Measurements from ENCODE around the gene GZMH. TPM values are rescaled to one million over a fixed set of nuclear protein-coding genes. Genes with fewer than 3 reads are reported as not detected.
"Not testable (repeated sequence)": the region's sequence is repeated elsewhere in the genome, so short reads cannot be mapped to it uniquely, and the experiment has no call there.

Gene GZMH
- total and polyA plus RNA-seq, 2 of the 4 experiments (the other 2 are of a cell fraction) = not detected

DNA sequence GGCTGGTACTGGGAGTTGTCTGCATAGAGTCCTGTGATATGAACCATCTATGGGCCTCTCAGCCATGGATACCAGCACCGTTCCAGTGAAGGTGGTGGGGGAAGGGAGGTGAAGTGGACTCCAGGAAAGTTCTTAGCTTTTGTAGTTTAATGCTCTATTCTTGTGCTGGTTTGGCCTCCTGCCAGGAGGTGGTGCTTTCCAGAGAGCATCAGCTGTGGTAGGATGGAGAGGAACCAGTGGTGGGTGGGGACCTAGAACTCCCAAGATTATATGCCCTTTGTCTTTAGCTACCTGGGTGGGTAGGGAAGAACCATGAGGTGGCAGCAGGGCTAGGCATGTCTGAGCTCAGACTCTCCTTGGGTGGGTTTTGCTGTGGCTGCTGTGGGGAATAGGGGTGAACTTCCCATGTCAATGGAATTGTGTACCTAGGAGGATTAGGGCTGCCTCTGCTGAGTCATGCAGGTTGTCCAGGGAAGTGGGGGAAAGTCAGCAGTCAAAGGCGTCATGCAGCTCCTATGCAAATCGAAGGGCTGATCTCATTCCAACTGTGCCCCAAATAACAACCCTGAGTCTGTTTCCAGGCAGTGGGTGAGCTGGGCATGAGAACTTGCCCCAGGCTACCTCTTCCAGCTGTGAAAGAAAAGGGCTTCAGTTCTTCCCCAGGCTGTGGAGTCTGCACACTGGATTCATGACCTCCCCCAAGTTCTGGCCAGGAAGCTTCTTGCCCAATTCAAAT is 14.2 kb downstream of the GZMH start:
- no peak overlapping the region for H3K27ac ChIP-seq (ENCODE audit: insufficient read depth, low read length)
- no peaks in the 10 kb centered on the region for H3K9me3 ChIP-seq (ENCODE audit: control insufficient read depth, insufficient read depth, low read length)
- no TSS peak for BruUV-seq (replicated peaks)
- ChIA-PET CTCF (interaction anchor here (1.4 kb wide), 1 partner anchor 10 kb away, joined by 3 read pairs; no protein-coding TSS in a partner anchor), POLR2A (ENCODE audit: unreplicated experiment) (no interaction called here)
- ATAC-seq (ENCODE audit: low read depth) = no peak
- H3K4ac ChIP-seq (ENCODE audit: low read depth, low read length) = no peak overlapping the region
- H2BK20ac ChIP-seq (ENCODE audit: low read depth, low read length) = no peak overlapping the region
- H3K18ac ChIP-seq (ENCODE audit: low read depth, low read length) = no peak overlapping the region
- no peak overlapping the region for H3K14ac ChIP-seq (replicated peaks; ENCODE audit: low read depth, low read length)
- H3K56ac ChIP-seq (ENCODE audit: extremely low read depth, insufficient read depth, low read length) = no peak overlapping the region
- DNase-seq = no peak
- intact Hi-C loops (cut with micrococcal nuclease) = no loop called here
- H3K23ac ChIP-seq (ENCODE audit: low read depth, low read length) = no peak overlapping the region
- in situ Hi-C loops (cut with MboI; ENCODE audit: low sequenced_read_pairs) = no loop called here
- H3K9ac ChIP-seq (ENCODE audit: low read depth, low read length) = no peak overlapping the region
- no peaks in the 10 kb centered on the region for H3K36me3 ChIP-seq (ENCODE audit: control insufficient read depth, insufficient read depth, low read length)
- no peaks in the 10 kb centered on the region for H3K9me1 ChIP-seq (ENCODE audit: insufficient read depth, low read length)
- H2AK5ac ChIP-seq (ENCODE audit: low read depth, low read length) = no peak overlapping the region
- no peak overlapping the region for H2BK5ac ChIP-seq (ENCODE audit: low read depth, low read length, poor library complexity, severe bottlenecking)
- no peak overlapping the region for H4K5ac ChIP-seq (ENCODE audit: low read depth, low read length)
- H2BK15ac ChIP-seq (ENCODE audit: low read depth, low read length) = no peak overlapping the region
- H3K4me3 ChIP-seq (ENCODE audit: insufficient read depth, low read depth, low read length) = no peak overlapping the region
- no CpG with 5 or more reads among the region's 3 CpGs for whole genome bisulfite sequencing, 2 experiments (ENCODE audit: extremely low coverage in 2 of 2, insufficient read length in 1 of 2)
- H3K4me1 ChIP-seq (ENCODE audit: control insufficient read depth, insufficient read depth, low read length) = no peaks in the 10 kb centered on the region
- H2BK120ac ChIP-seq (ENCODE audit: low read depth, low read length) = no peak overlapping the region
- no peak overlapping the region for H4K8ac ChIP-seq (ENCODE audit: low read depth in 2 of 2, low read length in 2 of 2)
- H4K20me1 ChIP-seq (ENCODE audit: insufficient read depth, low read length) = no peaks in the 10 kb centered on the region
- H3K27me3 ChIP-seq (ENCODE audit: control insufficient read depth, insufficient read depth, low read length) = no peaks in the 10 kb centered on the region
- H2AFZ ChIP-seq (replicated peaks; ENCODE audit: low read length, poor library complexity) = no peak overlapping the region
- no peaks in the 10 kb centered on the region for H3K79me1 ChIP-seq (ENCODE audit: low read depth in 1 of 2, low read length in 2 of 2)
- TF ChIP-seq MAZ (IDR thresholded peaks at IDR 0.05; ENCODE audit: borderline replicate concordance, low read depth, low read length) (no peak), BHLHE40 (IDR thresholded peaks at IDR 0.05; ENCODE audit: low read depth, low read length) (no peak), SMC3 (IDR thresholded peaks at IDR 0.05; ENCODE audit: low read depth, low read length) (no peak)
- TF ChIP-seq, protein P1, sequence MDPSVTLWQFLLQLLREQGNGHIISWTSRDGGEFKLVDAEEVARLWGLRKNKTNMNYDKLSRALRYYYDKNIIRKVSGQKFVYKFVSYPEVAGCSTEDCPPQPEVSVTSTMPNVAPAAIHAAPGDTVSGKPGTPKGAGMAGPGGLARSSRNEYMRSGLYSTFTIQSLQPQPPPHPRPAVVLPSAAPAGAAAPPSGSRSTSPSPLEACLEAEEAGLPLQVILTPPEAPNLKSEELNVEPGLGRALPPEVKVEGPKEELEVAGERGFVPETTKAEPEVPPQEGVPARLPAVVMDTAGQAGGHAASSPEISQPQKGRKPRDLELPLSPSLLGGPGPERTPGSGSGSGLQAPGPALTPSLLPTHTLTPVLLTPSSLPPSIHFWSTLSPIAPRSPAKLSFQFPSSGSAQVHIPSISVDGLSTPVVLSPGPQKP (IDR thresholded peaks at IDR 0.05; ENCODE audit: borderline replicate concordance, low read depth, low read length) = no peak
- no peak overlapping the region for H3K4me2 ChIP-seq (ENCODE audit: low read depth, low read length)
- no peak overlapping the region for H4K91ac ChIP-seq (ENCODE audit: insufficient read depth, low read depth, low read length)
- dilution Hi-C loops (cut with HindIII; ENCODE audit: low sequenced_read_pairs, unreplicated experiment) = no loop called here
- H2AK9ac ChIP-seq (replicated peaks; ENCODE audit: low read depth, low read length, poor library complexity) = no peak overlapping the region

- H3K14ac ChIP-seq (replicated peaks; ENCODE audit: low read depth, low read length); H3K4me1 ChIP-seq (ENCODE audit: control insufficient read depth, insufficient read depth, low read length); H3K27ac ChIP-seq (ENCODE audit: insufficient read depth, low read length); H3K4me2 ChIP-seq (ENCODE audit: low read depth, low read length); DNase-seq; H3K79me1 ChIP-seq (ENCODE audit: low read depth in 1 of 2, low read length in 2 of 2); H3K9me3 ChIP-seq (ENCODE audit: control insufficient read depth, insufficient read depth, low read length); CTCF ChIA-PET; in situ Hi-C loops (cut with MboI; ENCODE audit: low sequenced_read_pairs); H3K23ac ChIP-seq (ENCODE audit: low read depth, low read length); H3K9me1 ChIP-seq (ENCODE audit: insufficient read depth, low read length); H2BK20ac ChIP-seq (ENCODE audit: low read depth, low read length); POLR2A ChIA-PET (ENCODE audit: unreplicated experiment); H2BK15ac ChIP-seq (ENCODE audit: low read depth, low read length); H3K18ac ChIP-seq (ENCODE audit: low read depth, low read length); H4K5ac ChIP-seq (ENCODE audit: low read depth, low read length); H4K20me1 ChIP-seq (ENCODE audit: insufficient read depth, low read length); H4K91ac ChIP-seq (ENCODE audit: insufficient read depth, low read depth, low read length); H3K4ac ChIP-seq (ENCODE audit: low read depth, low read length); dilution Hi-C loops (cut with HindIII; ENCODE audit: low sequenced_read_pairs, unreplicated experiment); H2BK5ac ChIP-seq (ENCODE audit: low read depth, low read length, poor library complexity, severe bottlenecking); H3K9ac ChIP-seq (ENCODE audit: low read depth, low read length); H2BK120ac ChIP-seq (ENCODE audit: low read depth, low read length); H3K56ac ChIP-seq (ENCODE audit: extremely low read depth, insufficient read depth, low read length); H3K4me3 ChIP-seq (ENCODE audit: insufficient read depth, low read depth, low read length); H2AK5ac ChIP-seq (ENCODE audit: low read depth, low read length); H3K27me3 ChIP-seq (ENCODE audit: control insufficient read depth, insufficient read depth, low read length); H3K36me3 ChIP-seq (ENCODE audit: control insufficient read depth, insufficient read depth, low read length); intact Hi-C loops (cut with micrococcal nuclease); H2AFZ ChIP-seq (replicated peaks; ENCODE audit: low read length, poor library complexity); BruUV-seq (replicated peaks); ATAC-seq (ENCODE audit: low read depth); H4K8ac ChIP-seq (ENCODE audit: low read depth in 2 of 2, low read length in 2 of 2); H2AK9ac ChIP-seq (replicated peaks; ENCODE audit: low read depth, low read length, poor library complexity): not testable (repeated sequence)
- WGBS, 2 experiments (ENCODE audit: extremely low coverage in 2 of 2, insufficient read length in 1 of 2) = no CpG with 5 or more reads among the region's 2 CpGs
Measured at GRCh38 chr14:24591004-24591403, 18.5 kb downstream of the GZMH start.

Measured in IMR-90 (cell line).